ENCODE results near the gene PHACTR1. TPM values are rescaled to one million over a fixed set of nuclear protein-coding genes. Genes with fewer than 3 reads are reported as not detected.

The PHACTR1 gene
- total and polyA plus RNA-seq, 4 experiments from 2014 or later, result 0.03 to 0.44 (median 0.42) TPM

GRCh38 chr6:13281686-13282085, 565.1 kb downstream of the PHACTR1 start:
- Mint-ChIP-seq H3K4me1 (peaks cover 0 to 12% (median 0%) of the 10 kb centered on the region in 4 donors), H3K9me3 (peaks cover 2 to 12% (median 5%) of the 10 kb centered on the region in 8 donors), H3K36me3 (peaks cover 2 to 8% of the 10 kb centered on the region in 2 donors), H3K27me3 (no peaks in the 10 kb centered on the region), H3K4me3 (no peak overlapping the region), H3K27ac (no peak overlapping the region)
- intact Hi-C loops (cut with micrococcal nuclease), result no loop called here
- no peak for DNase-seq
- H3K36me3 ChIP-seq (ENCODE audit: insufficient read depth, low read length), result no peaks in the 10 kb centered on the region
- no peak overlapping the region for H3K4me3 ChIP-seq (ENCODE audit: low read length in 2 of 2)
- no peaks in the 10 kb centered on the region for H3K9me3 ChIP-seq (ENCODE audit: control insufficient read depth in 1 of 2, low read length in 2 of 2)
- ChIA-PET CTCF (ENCODE audit: partially characterized antibody) (no interaction called here), POLR2A (ENCODE audit: partially characterized antibody) (no interaction called here)
- no peak overlapping the region for H3K27ac ChIP-seq (ENCODE audit: low read depth, low read length)
- no peaks in the 10 kb centered on the region for H3K27me3 ChIP-seq (ENCODE audit: insufficient read depth, low read length)
- no peaks in the 10 kb centered on the region for H3K4me1 ChIP-seq (ENCODE audit: insufficient read depth, low read length)

GRCh38 chr6:13282393-13283069, 566.0 kb downstream of the PHACTR1 start:
- no peaks in the 10 kb centered on the region for H3K4me1 ChIP-seq (ENCODE audit: insufficient read depth, low read length)
- H3K27ac Mint-ChIP-seq, result peak overlapping the region in 1 of 7 donors; percentile 45
- no peaks in the 10 kb centered on the region for H3K27me3 Mint-ChIP-seq
- no peak for DNase-seq
- H3K9me3 Mint-ChIP-seq, result peaks cover 2 to 18% (median 13%) of the 10 kb centered on the region in 8 donors
- no peaks in the 10 kb centered on the region for H3K9me3 ChIP-seq (ENCODE audit: control insufficient read depth in 1 of 2, low read length in 2 of 2)
- peaks cover 0 to 3% (median 0%) of the 10 kb centered on the region in 4 donors for H3K4me1 Mint-ChIP-seq
- intact Hi-C loops (cut with micrococcal nuclease), result no loop called here
- no peak overlapping the region for H3K27ac ChIP-seq (ENCODE audit: low read depth, low read length)
- H3K36me3 ChIP-seq (ENCODE audit: insufficient read depth, low read length), result no peaks in the 10 kb centered on the region
- H3K27me3 ChIP-seq (ENCODE audit: insufficient read depth, low read length), result no peaks in the 10 kb centered on the region
- H3K4me3 ChIP-seq (ENCODE audit: low read length in 2 of 2), result no peak overlapping the region
- CTCF ChIA-PET (ENCODE audit: partially characterized antibody), result interaction anchor here (1.0 kb wide), 1 partner anchor 8 kb away, joined by 3 read pairs; no protein-coding TSS in a partner anchor
- no peak overlapping the region for H3K4me3 Mint-ChIP-seq
- peaks cover 2 to 16% of the 10 kb centered on the region in 2 donors for H3K36me3 Mint-ChIP-seq
- POLR2A ChIA-PET (ENCODE audit: partially characterized antibody), result no interaction called here

DNA sequence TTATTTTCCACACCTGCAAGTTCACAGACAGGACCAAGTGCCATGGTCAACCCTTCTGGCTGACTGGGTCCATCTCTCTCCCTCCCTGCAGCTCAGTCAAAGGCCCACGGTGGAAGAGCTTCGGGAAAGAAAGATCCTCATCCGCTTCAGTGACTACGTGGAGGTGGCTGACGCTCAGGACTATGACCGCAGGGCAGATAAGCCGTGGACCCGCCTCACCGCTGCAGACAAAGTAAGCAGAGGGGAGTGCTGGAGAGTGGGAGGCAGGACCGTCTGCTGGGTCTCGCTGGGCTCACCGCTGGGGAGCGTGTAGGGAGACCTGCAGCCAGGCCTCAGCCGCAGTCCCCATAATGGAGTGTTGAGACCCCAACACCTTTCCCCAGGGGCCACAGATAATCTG, 566.8 kb downstream of the PHACTR1 start:
- ChIA-PET CTCF (ENCODE audit: partially characterized antibody) (interaction anchor here (1.0 kb wide), 1 partner anchor 9 kb away, joined by 3 read pairs; no protein-coding TSS in a partner anchor), POLR2A (ENCODE audit: partially characterized antibody) (no interaction called here)
- Mint-ChIP-seq H3K4me1 (no peaks in the 10 kb centered on the region), H3K27ac (no peak overlapping the region), H3K4me3 (no peak overlapping the region), H3K36me3 (peaks cover 2 to 18% of the 10 kb centered on the region in 2 donors), H3K9me3 (peaks cover 2 to 20% (median 16%) of the 10 kb centered on the region in 8 donors), H3K27me3 (no peaks in the 10 kb centered on the region)
- no peak overlapping the region for H3K27ac ChIP-seq (ENCODE audit: low read depth, low read length)
- H3K4me1 ChIP-seq (ENCODE audit: insufficient read depth, low read length), result no peaks in the 10 kb centered on the region
- no peak for DNase-seq
- H3K36me3 ChIP-seq (ENCODE audit: insufficient read depth, low read length), result no peaks in the 10 kb centered on the region
- H3K4me3 ChIP-seq (ENCODE audit: low read length in 2 of 2), result no peak overlapping the region
- H3K9me3 ChIP-seq (ENCODE audit: control insufficient read depth in 1 of 2, low read length in 2 of 2), result no peaks in the 10 kb centered on the region
- intact Hi-C loops (cut with micrococcal nuclease), result no loop called here
- H3K27me3 ChIP-seq (ENCODE audit: insufficient read depth, low read length), result no peaks in the 10 kb centered on the region

GRCh38 chr6:13284646-13285045, 568.1 kb downstream of the PHACTR1 start:
- Mint-ChIP-seq H3K36me3 (peaks cover 8 to 25% of the 10 kb centered on the region in 2 donors), H3K4me1 (no peaks in the 10 kb centered on the region), H3K27me3 (no peaks in the 10 kb centered on the region), H3K4me3 (no peak overlapping the region), H3K27ac (no peak overlapping the region), H3K9me3 (peaks cover 2 to 26% (median 18%) of the 10 kb centered on the region in 8 donors)
- no peak overlapping the region for H3K4me3 ChIP-seq (ENCODE audit: low read length in 2 of 2)
- H3K9me3 ChIP-seq (ENCODE audit: control insufficient read depth in 1 of 2, low read length in 2 of 2), result no peaks in the 10 kb centered on the region
- DNase-seq, result no peak
- ChIA-PET CTCF (ENCODE audit: partially characterized antibody) (no interaction called here), POLR2A (ENCODE audit: partially characterized antibody) (no interaction called here)
- H3K27ac ChIP-seq (ENCODE audit: low read depth, low read length), result no peak overlapping the region
- no peaks in the 10 kb centered on the region for H3K27me3 ChIP-seq (ENCODE audit: insufficient read depth, low read length)
- no peaks in the 10 kb centered on the region for H3K4me1 ChIP-seq (ENCODE audit: insufficient read depth, low read length)
- intact Hi-C loops (cut with micrococcal nuclease), result no loop called here
- H3K36me3 ChIP-seq (ENCODE audit: insufficient read depth, low read length), result no peaks in the 10 kb centered on the region

DNA sequence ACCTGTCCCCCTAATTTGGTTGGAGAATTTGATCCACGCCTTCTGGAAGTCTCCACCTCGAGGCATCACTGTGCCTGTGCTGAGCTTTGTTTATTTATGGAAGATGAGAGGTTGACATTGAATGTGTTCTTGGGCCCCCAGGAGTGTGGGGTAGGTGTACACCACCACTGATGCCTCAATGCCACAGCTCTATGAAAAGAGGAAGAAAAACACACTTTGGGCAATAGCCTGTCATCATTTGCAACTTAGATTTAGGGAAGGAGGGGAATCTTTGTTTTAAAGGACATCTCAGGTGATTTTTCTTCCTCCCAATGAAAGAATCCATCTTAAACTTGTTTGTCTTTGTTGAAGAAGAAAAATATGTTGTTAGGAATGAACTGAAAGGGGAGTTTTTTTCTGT, 569.1 kb downstream of the PHACTR1 start:
- CTCF ChIA-PET (ENCODE audit: partially characterized antibody), result no interaction called here
- Histone ChIP-seq H3K27ac (ENCODE audit: low read depth, low read length) (no peak overlapping the region), H3K27me3 (ENCODE audit: insufficient read depth, low read length) (no peaks in the 10 kb centered on the region), H3K4me1 (ENCODE audit: insufficient read depth, low read length) (no peaks in the 10 kb centered on the region), H3K4me3 (ENCODE audit: low read length in 2 of 2) (no peak overlapping the region), H3K36me3 (ENCODE audit: insufficient read depth, low read length) (no peaks in the 10 kb centered on the region), H3K9me3 (ENCODE audit: control insufficient read depth in 1 of 2, low read length in 2 of 2) (no peaks in the 10 kb centered on the region)
- no peak for DNase-seq
- Mint-ChIP-seq H3K27ac (no peak overlapping the region), H3K4me3 (no peak overlapping the region), H3K27me3 (no peaks in the 10 kb centered on the region), H3K36me3 (peaks cover 13 to 34% of the 10 kb centered on the region in 2 donors), H3K4me1 (no peaks in the 10 kb centered on the region), H3K9me3 (peaks cover 2 to 28% (median 21%) of the 10 kb centered on the region in 8 donors)
- POLR2A ChIA-PET (ENCODE audit: partially characterized antibody), result no interaction called here
- intact Hi-C loops (cut with micrococcal nuclease), result no loop called here

- H3K4me1 Mint-ChIP-seq, result no peaks in the 10 kb centered on the region
- ChIA-PET POLR2A (ENCODE audit: partially characterized antibody) (no interaction called here), CTCF (ENCODE audit: partially characterized antibody) (no interaction called here)
- no peaks in the 10 kb centered on the region for H3K27me3 Mint-ChIP-seq
- Histone ChIP-seq H3K27me3 (ENCODE audit: insufficient read depth, low read length) (no peaks in the 10 kb centered on the region), H3K4me1 (ENCODE audit: insufficient read depth, low read length) (no peaks in the 10 kb centered on the region), H3K4me3 (ENCODE audit: low read length in 2 of 2) (no peak overlapping the region), H3K9me3 (ENCODE audit: control insufficient read depth in 1 of 2, low read length in 2 of 2) (no peaks in the 10 kb centered on the region), H3K36me3 (ENCODE audit: insufficient read depth, low read length) (no peaks in the 10 kb centered on the region), H3K27ac (ENCODE audit: low read depth, low read length) (no peak overlapping the region)
- peaks cover 2 to 28% (median 21%) of the 10 kb centered on the region in 8 donors for H3K9me3 Mint-ChIP-seq
- no peak overlapping the region for H3K27ac Mint-ChIP-seq
- no peak overlapping the region for H3K4me3 Mint-ChIP-seq
- intact Hi-C loops (cut with micrococcal nuclease), result no loop called here
- peaks cover 14 to 34% of the 10 kb centered on the region in 2 donors for H3K36me3 Mint-ChIP-seq
- no peak for DNase-seq
Measured at GRCh38 chr6:13286181-13286580, 569.6 kb downstream of the PHACTR1 start.

- peaks cover 2 to 28% (median 21%) of the 10 kb centered on the region in 8 donors for H3K9me3 Mint-ChIP-seq
- Histone ChIP-seq H3K36me3 (ENCODE audit: insufficient read depth, low read length) (no peaks in the 10 kb centered on the region), H3K4me3 (ENCODE audit: low read length in 2 of 2) (no peak overlapping the region), H3K9me3 (ENCODE audit: control insufficient read depth in 1 of 2, low read length in 2 of 2) (no peaks in the 10 kb centered on the region), H3K4me1 (ENCODE audit: insufficient read depth, low read length) (no peaks in the 10 kb centered on the region), H3K27ac (ENCODE audit: low read depth, low read length) (no peak overlapping the region), H3K27me3 (ENCODE audit: insufficient read depth, low read length) (no peaks in the 10 kb centered on the region)
- no peak for DNase-seq
- no peaks in the 10 kb centered on the region for H3K27me3 Mint-ChIP-seq
- no peak overlapping the region for H3K4me3 Mint-ChIP-seq
- no peaks in the 10 kb centered on the region for H3K4me1 Mint-ChIP-seq
- intact Hi-C loops (cut with micrococcal nuclease), result no loop called here
- ChIA-PET CTCF (ENCODE audit: partially characterized antibody) (no interaction called here), POLR2A (ENCODE audit: partially characterized antibody) (no interaction called here)
- H3K27ac Mint-ChIP-seq, result no peak overlapping the region
- H3K36me3 Mint-ChIP-seq, result peaks cover 15 to 40% of the 10 kb centered on the region in 2 donors
Measured at GRCh38 chr6:13287104-13287503, 570.5 kb downstream of the PHACTR1 start.

Measured in CD4-positive, alpha-beta memory T cell (primary cell).